LNCaP clone FGC (cell line): ENCODE data around the gene BAZ2B.

Experiments used
- DNase-seq: peaks from one replicate; pipeline ENCODE4 v3.0.0-alpha.2; 2011; ENCODE audit warnings: low read depth
- H3K4me3 ChIP-seq: 2 replicates; pipeline ENCODE4 v1.5.1; 2011; ENCODE audit warnings: mild to moderate bottlenecking, low read depth, low read length, control low read depth
- CTCF ChIP-seq: IDR thresholded peaks from 2 replicates; pipeline ENCODE4 v1.5.1; 2012; ENCODE audit warnings: mild to moderate bottlenecking; ENCODE audit not compliant: control insufficient read depth, insufficient read depth; ENCODE audit errors: extremely low read depth

The BAZ2B gene

DNA sequence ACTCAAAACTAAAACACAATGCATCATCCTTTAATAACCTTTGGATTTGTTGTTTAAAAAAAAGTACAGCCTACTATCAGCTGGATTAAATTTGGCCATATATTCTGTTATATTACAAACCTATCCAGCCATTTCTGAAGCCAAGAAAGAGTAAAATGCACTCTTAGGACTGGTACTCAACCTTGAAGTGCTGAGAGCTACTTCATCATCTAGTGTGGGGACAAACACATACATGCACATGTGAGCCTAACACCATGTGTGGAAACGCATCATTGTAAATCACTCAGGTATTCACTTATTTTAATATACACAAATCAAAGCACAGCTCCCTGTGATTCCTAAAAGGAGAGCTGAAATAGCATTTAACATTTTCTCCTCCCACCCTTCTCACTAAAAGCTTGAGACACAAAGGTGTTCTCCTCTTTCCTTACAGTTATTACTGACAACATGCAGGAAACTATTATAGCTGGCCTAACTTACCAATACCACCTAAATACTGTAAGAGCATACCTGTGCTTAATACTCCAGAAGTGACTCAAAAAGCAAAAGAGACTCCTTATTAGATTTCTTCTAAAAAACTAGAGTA, 7.5 kb downstream of the BAZ2B start:
- H3K4me3 ChIP-seq = no peak overlapping the region
- DNase-seq = no peak

DNA sequence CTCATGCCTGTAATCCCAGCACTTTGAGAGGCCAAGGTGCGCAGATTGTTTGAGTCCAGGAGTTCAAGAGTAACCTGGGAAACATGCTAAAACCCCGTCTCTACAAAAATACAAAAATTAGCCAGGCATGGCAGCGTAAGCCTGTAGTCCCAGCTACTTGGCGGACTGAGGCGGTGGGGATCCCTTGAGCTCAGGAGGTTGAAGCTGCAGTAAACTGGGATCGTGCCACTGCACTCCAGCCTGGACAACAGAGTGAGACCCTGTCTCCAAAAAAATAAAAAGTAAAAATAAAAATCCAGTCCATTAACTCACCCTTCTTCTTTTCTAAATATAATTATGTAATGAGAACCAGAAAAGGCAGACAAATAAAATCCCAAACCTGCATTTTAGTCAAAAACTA, 8.2 kb downstream of the BAZ2B start:
- DNase-seq = no peak
- H3K4me3 ChIP-seq = no peak overlapping the region
- TF ChIP-seq CTCF = no peak

More for the DNA sequence above, 7.5 kb downstream of the BAZ2B start:
- TF ChIP-seq CTCF = no peak

- TF ChIP-seq CTCF = no peak
- no peak overlapping the region for H3K4me3 ChIP-seq
- DNase-seq = no peak
Measured at GRCh38 chr2:159606287-159606686, 10.1 kb downstream of the BAZ2B start.

- TF ChIP-seq CTCF = no peak
- no peak overlapping the region for H3K4me3 ChIP-seq
- DNase-seq = no peak
Measured at GRCh38 chr2:159605441-159606178, 10.7 kb downstream of the BAZ2B start.

- no peak for TF ChIP-seq CTCF
- H3K4me3 ChIP-seq = no peak overlapping the region
- DNase-seq = no peak
Measured at GRCh38 chr2:159604159-159604558, 12.2 kb downstream of the BAZ2B start.

- no peak for DNase-seq
- TF ChIP-seq CTCF = no peak
Measured at GRCh38 chr2:159600752-159601151, 15.6 kb downstream of the BAZ2B start.

More at GRCh38 chr2:159600752-159601151, 15.6 kb downstream of the BAZ2B start:
- no peak overlapping the region for H3K4me3 ChIP-seq
